Measurements from ENCODE around the gene RPL14.

DNA sequence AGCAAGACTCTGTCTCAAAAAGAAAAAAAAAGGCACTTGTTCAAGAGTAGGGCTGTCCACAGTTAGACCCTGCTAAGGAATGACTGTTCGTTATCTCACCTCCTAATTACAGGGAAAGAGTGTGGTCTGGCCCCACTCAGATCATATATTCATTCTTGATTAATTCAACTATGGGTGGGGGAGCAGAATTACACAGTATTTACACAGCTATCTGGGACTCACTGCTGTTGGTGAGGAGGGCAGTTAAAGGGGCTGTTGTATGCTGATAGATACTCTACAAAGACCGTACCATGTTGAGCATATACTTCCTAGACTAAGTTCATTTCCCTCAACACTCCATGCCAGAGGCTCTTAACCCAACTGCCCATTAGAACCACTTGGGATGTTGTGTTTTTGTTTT is 44.9 kb downstream of the RPL14 start:
- TF ChIP-seq, protein P1, sequence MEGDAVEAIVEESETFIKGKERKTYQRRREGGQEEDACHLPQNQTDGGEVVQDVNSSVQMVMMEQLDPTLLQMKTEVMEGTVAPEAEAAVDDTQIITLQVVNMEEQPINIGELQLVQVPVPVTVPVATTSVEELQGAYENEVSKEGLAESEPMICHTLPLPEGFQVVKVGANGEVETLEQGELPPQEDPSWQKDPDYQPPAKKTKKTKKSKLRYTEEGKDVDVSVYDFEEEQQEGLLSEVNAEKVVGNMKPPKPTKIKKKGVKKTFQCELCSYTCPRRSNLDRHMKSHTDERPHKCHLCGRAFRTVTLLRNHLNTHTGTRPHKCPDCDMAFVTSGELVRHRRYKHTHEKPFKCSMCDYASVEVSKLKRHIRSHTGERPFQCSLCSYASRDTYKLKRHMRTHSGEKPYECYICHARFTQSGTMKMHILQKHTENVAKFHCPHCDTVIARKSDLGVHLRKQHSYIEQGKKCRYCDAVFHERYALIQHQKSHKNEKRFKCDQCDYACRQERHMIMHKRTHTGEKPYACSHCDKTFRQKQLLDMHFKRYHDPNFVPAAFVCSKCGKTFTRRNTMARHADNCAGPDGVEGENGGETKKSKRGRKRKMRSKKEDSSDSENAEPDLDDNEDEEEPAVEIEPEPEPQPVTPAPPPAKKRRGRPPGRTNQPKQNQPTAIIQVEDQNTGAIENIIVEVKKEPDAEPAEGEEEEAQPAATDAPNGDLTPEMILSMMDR (IDR thresholded peaks at IDR 0.05): no peak
- TF ChIP-seq POLR2A (IDR thresholded peaks at IDR 0.05) (no peak), POLR2AphosphoS5 (IDR thresholded peaks at IDR 0.05) (no peak)

Data from prostate gland (tissue), 2 donors.